RWPE2 (cell line): ENCODE measurements around the gene ILK.

Experiments used
- ATAC-seq: fragments of 200-7000 bp; cut with Tn5 transposase; 3 replicates; pipeline ENCODE4 v1.9.1; 2021; ENCODE audit warnings: low read depth
- DNase-seq: peaks from one replicate; pipeline ENCODE4 v3.0.0-alpha.2; 2020; ENCODE audit warnings: low spot score
- H3K27ac ChIP-seq: fragments of 450-650 bp; 2 replicates; pipeline ENCODE4 v1.5.1; 2017; ENCODE audit warnings: mild to moderate bottlenecking; ENCODE audit not compliant: poor library complexity, severe bottlenecking
- H3K27me3 ChIP-seq: fragments of 250-450 bp; sonication (Bioruptor Pico); 2 replicates; pipeline ENCODE4 v1.5.1; 2021; ENCODE audit warnings: mild to moderate bottlenecking, moderate library complexity; ENCODE audit not compliant: insufficient read depth, poor library complexity, severe bottlenecking
- H3K36me3 ChIP-seq: fragments of 250-450 bp; sonication (Bioruptor Pico); 2 replicates; pipeline ENCODE4 v1.5.1; 2020; ENCODE audit warnings: low read depth, mild to moderate bottlenecking, moderate library complexity
- H3K4me1 ChIP-seq: fragments of 250-450 bp; sonication (Bioruptor Pico); 2 replicates; pipeline ENCODE4 v1.5.1; 2021; ENCODE audit warnings: mild to moderate bottlenecking, moderate library complexity; ENCODE audit not compliant: insufficient read depth, poor library complexity, severe bottlenecking
- H3K4me3 ChIP-seq: fragments of 250-450 bp; sonication (Bioruptor Pico); 2 replicates; pipeline ENCODE4 v1.5.1; 2021; ENCODE audit warnings: mild to moderate bottlenecking, moderate library complexity; ENCODE audit not compliant: severe bottlenecking
- H3K9me3 ChIP-seq: fragments of 250-450 bp; sonication (Bioruptor Pico); 2 replicates; pipeline ENCODE4 v1.5.1; 2021; ENCODE audit warnings: mild to moderate bottlenecking, moderate library complexity; ENCODE audit not compliant: severe bottlenecking
- TF ChIP-seq, protein P1 (sequence below): fragments of 450-650 bp; IDR thresholded peaks from one replicate; pipeline ENCODE4 v1.5.1; 2017; ENCODE audit warnings: mild to moderate bottlenecking, moderate library complexity; ENCODE audit not compliant: poor library complexity, severe bottlenecking

Gene ILK

DNA sequence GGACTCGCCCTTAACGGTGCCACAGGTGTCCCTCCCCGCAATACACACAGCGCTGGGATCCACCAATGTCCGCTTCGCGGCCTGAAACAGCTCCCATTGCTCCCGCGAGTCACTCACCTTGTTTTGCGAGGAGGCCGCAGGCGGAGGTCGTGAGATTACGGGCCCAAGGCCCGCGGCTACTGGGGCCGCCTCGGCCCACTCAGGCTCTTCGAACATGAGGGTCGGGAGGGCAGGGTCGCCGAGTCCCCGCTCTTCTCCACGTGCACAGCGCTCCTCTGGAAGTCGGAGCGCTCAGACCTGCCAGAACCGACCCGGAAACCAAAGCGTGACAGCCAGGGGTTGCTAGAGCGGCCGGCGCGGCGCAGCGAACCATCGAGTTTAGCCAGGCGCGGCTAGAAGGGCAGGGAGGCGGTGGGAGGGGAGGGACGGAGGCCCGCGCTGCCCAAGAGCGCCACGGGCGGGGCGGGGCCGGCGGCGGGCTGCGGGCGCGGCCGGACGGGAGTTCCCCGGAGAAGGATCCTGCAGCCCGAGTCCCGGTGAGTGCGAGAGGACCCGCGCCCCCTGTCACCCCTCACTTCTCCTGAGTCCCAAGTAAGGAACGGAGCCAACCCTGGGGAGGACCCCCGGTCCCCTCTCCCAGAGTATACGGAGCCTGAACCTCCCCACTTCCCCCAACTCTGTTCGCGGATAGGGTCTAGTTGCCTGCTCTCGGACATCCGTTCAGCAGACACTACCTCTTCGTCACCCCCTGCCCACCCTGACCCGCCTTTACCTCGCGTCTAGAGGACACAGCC is at the start of gene ILK, which contains the start of gene RRP8:
Gene ILK, plus strand, starts transcription at position 488 of the 794 bp plus-strand sequence. CDS start 498 bp downstream, outside the sequence.
Gene RRP8, minus strand, starts transcription at position 330 of the 794 bp plus-strand sequence. Its CDS starts 114 bp downstream, at position 216.
- Histone ChIP-seq H3K27ac (peak within 1 kb of the TSS; percentile 86), H3K27me3 (no peaks in the 10 kb centered on the region), H3K4me3 (peak within 1 kb of the TSS; percentile 75), H3K4me1 (peaks cover 19% of the 10 kb centered on the region), H3K36me3 (peaks cover 66% of the 10 kb centered on the region), H3K9me3 (no peaks in the 10 kb centered on the region)
- TF ChIP-seq, protein P1, sequence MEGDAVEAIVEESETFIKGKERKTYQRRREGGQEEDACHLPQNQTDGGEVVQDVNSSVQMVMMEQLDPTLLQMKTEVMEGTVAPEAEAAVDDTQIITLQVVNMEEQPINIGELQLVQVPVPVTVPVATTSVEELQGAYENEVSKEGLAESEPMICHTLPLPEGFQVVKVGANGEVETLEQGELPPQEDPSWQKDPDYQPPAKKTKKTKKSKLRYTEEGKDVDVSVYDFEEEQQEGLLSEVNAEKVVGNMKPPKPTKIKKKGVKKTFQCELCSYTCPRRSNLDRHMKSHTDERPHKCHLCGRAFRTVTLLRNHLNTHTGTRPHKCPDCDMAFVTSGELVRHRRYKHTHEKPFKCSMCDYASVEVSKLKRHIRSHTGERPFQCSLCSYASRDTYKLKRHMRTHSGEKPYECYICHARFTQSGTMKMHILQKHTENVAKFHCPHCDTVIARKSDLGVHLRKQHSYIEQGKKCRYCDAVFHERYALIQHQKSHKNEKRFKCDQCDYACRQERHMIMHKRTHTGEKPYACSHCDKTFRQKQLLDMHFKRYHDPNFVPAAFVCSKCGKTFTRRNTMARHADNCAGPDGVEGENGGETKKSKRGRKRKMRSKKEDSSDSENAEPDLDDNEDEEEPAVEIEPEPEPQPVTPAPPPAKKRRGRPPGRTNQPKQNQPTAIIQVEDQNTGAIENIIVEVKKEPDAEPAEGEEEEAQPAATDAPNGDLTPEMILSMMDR = no peak
- DNase-seq (peak; percentile 88), ATAC-seq (peak; percentile 82)

DNA sequence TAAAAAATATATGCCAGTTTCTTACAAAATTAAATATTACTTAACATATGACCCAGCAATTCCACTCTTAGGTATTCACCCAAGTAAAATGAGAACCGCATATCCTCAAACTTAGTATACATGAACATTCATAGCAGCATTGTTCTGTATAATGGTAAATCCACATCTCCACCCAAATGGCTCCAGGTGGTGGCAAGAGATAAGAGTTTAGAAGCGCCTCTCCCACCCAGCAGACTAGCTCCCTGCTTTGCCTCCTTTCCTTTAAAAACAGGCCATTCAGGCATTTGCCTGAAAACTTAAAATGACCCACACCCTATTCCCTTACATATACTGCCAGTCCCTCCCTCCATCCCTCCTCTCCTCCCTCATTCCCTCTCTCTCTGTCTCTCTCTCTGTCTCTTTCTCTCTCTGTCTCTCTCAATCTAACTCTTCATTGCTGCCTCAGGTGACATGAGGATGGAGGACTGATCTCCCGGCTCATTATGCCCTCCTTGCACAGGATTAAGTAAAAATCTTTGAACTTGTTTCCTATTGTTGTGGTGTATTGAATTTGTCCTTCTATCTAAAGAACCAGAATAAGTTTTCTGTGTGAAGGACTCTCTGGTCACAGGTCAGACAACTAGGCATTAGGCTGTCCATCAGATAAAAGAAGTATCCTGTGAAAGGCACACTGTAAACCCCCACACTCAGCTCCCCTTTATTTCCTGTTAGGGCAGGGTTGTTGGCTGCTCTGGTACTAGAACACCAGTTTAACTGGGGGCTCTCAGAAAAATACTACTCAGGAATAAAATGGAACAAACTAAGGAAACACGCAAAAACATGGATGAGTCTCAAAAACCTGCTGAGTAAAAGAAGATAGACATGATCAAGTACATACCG is 48.5 kb upstream of the ILK start:
- Histone ChIP-seq H3K27ac (no peak overlapping the region), H3K36me3 (no peaks in the 10 kb centered on the region), H3K9me3 (no peaks in the 10 kb centered on the region), H3K27me3 (no peaks in the 10 kb centered on the region), H3K4me3 (no peak overlapping the region), H3K4me1 (no peaks in the 10 kb centered on the region)
- DNase-seq = no peak
- no peak for ATAC-seq
- TF ChIP-seq, protein P1 = no peak

DNA sequence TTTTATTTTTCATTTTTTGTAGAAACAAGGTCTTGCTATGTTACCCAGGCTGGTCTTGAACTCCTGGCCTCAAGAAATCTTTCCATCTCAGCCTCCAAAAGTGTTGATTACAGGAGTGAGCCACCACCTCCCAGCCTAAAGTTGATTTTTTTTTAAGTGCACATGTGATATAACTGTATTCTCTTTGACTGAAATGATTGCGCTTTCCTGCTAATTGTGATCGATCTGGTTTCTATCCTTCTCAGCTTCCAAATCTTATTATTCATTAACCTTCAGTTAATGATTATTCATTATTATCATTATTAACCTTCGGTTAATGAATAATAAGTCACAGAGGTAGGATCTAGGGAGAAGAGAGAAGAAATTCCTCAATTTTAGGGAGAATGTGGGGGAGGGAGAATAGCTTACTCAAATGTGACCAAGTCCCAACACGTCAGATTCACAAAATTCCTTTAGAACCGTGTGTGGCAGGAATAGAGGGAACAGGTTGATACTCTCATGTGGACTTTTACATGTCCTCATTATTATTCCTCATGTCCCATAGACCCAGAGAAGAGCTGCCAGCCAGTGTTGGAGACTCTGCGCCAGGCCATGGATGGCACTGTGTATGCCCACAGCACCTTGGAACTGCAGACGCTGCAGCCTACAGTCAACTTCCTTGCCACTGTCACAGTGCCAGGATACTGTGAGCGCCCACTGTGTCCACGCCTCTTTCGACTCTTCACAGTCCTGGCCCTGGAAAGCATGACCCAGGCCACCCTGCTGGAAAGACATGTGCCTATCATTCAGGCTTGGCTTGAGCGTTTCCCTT is 47.2 kb upstream of the ILK start:
- no peak overlapping the region for H3K27ac ChIP-seq
- H3K9me3 ChIP-seq = no peaks in the 10 kb centered on the region
- H3K27me3 ChIP-seq = no peaks in the 10 kb centered on the region
- H3K36me3 ChIP-seq = no peaks in the 10 kb centered on the region
- no peak for DNase-seq
- H3K4me3 ChIP-seq = no peak overlapping the region
- TF ChIP-seq, protein P1 = no peak
- ATAC-seq = no peak
- no peaks in the 10 kb centered on the region for H3K4me1 ChIP-seq

DNA sequence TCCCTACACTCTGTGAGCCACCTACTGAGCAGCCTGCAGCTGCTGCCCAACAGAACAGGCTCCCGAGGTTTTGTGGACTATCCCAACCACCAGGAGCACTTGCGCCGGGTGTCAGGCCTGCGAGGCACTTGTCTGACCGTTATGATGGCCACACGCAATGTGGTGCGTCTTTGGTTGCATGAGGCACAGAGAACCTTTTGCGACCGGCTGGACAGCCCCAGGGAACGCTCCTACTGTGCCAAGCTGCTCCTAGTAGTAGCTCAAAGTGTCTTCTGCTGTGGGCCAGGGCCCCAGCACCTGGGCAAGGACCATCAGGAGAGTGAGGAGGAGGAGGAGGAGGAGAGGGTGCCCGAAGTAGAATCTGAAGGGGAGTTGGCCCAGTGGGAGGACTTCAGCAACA is 46.5 kb upstream of the ILK start:
- ATAC-seq = no peak
- TF ChIP-seq, protein P1 = no peak

More for the DNA sequence above, 46.5 kb upstream of the ILK start:
- Histone ChIP-seq H3K4me3 (no peak overlapping the region), H3K27ac (no peak overlapping the region), H3K9me3 (no peaks in the 10 kb centered on the region), H3K27me3 (no peaks in the 10 kb centered on the region), H3K4me1 (no peaks in the 10 kb centered on the region), H3K36me3 (no peaks in the 10 kb centered on the region)
- DNase-seq = no peak
